ENCODE data around the gene OSTN.

- TF ChIP-seq, protein P1, sequence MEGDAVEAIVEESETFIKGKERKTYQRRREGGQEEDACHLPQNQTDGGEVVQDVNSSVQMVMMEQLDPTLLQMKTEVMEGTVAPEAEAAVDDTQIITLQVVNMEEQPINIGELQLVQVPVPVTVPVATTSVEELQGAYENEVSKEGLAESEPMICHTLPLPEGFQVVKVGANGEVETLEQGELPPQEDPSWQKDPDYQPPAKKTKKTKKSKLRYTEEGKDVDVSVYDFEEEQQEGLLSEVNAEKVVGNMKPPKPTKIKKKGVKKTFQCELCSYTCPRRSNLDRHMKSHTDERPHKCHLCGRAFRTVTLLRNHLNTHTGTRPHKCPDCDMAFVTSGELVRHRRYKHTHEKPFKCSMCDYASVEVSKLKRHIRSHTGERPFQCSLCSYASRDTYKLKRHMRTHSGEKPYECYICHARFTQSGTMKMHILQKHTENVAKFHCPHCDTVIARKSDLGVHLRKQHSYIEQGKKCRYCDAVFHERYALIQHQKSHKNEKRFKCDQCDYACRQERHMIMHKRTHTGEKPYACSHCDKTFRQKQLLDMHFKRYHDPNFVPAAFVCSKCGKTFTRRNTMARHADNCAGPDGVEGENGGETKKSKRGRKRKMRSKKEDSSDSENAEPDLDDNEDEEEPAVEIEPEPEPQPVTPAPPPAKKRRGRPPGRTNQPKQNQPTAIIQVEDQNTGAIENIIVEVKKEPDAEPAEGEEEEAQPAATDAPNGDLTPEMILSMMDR (conservative IDR thresholded peaks at IDR 0.05; ENCODE audit: low read length): no peak
- TF ChIP-seq EZH2phosphoT487 (IDR thresholded peaks at IDR 0.05; ENCODE audit: borderline replicate concordance, low read depth, low read length): no peak
Measured at GRCh38 chr3:191269289-191270085, 70.4 kb downstream of the OSTN start.
